Mesenchymal stem cell (in vitro differentiated cells and primary cell): ENCODE measurements around the gene RRP8.

ENCODE experiments used
- DNase-seq: peaks from one replicate; pipeline ENCODE4 v3.0.0-alpha.2; 2013
- H2AFZ ChIP-seq: one replicate; pipeline ENCODE4 v1.6.1; 2013; ENCODE audit warnings: low read depth, mild to moderate bottlenecking, control low read depth, inconsistent platforms, low read length, moderate library complexity
- H2AK5ac ChIP-seq: 2 replicates; pipeline ENCODE4 v1.6.1; 2013; ENCODE audit warnings: low read length, moderate library complexity, mild to moderate bottlenecking, inconsistent platforms; ENCODE audit not compliant: severe bottlenecking
- H2BK120ac ChIP-seq: one replicate; pipeline ENCODE4 v1.6.1; 2013; ENCODE audit warnings: low read depth, mild to moderate bottlenecking, inconsistent platforms, low read length, moderate library complexity
- H2BK12ac ChIP-seq, 2 experiments: one replicate each; pipeline ENCODE4 v1.6.1; 2013; ENCODE audit warnings: inconsistent platforms in 2 of 2, low read length in 2 of 2, mild to moderate bottlenecking in 2 of 2, moderate library complexity in 2 of 2, control low read depth in 1 of 2
- H2BK15ac ChIP-seq: one replicate; pipeline ENCODE4 v1.6.1; 2013; ENCODE audit warnings: mild to moderate bottlenecking, low read depth, inconsistent platforms; ENCODE audit not compliant: poor library complexity, severe bottlenecking
- H2BK5ac ChIP-seq: 2 replicates; pipeline ENCODE4 v1.6.1; 2013; ENCODE audit warnings: low read depth, mild to moderate bottlenecking, low read length, control low read depth, inconsistent platforms; ENCODE audit not compliant: poor library complexity, severe bottlenecking
- H3K14ac ChIP-seq, 2 experiments: one replicate each; pipeline ENCODE4 v1.6.1; 2013; ENCODE audit warnings: inconsistent platforms in 2 of 2, low read length in 2 of 2, control low read depth in 1 of 2, mild to moderate bottlenecking in 1 of 2, moderate library complexity in 1 of 2
- H3K18ac ChIP-seq, 2 experiments: one replicate each; pipeline ENCODE4 v1.6.1; 2013; ENCODE audit warnings: inconsistent platforms in 2 of 2, low read length in 2 of 2, control low read depth in 1 of 2, low read depth in 1 of 2, mild to moderate bottlenecking in 1 of 2
- H3K23ac ChIP-seq, 2 experiments: one replicate each; pipeline ENCODE4 v1.6.1; 2013; ENCODE audit warnings: inconsistent platforms in 2 of 2, low read length in 2 of 2, mild to moderate bottlenecking in 2 of 2, moderate library complexity in 2 of 2, control low read depth in 1 of 2
- H3K27ac ChIP-seq: 2 replicates; pipeline ENCODE4 v1.5.1; 2013; ENCODE audit warnings: mild to moderate bottlenecking, moderate library complexity, low read length, control low read depth, inconsistent platforms; ENCODE audit not compliant: poor library complexity, severe bottlenecking
- H3K27me3 ChIP-seq, 2 experiments: 2 replicates each; pipeline versions ENCODE4 v1.6.1 to v1.7.0; 2013; ENCODE audit warnings: low read length in 2 of 2, mild to moderate bottlenecking in 2 of 2, moderate library complexity in 2 of 2, control low read depth in 1 of 2, inconsistent platforms in 1 of 2; ENCODE audit not compliant: control insufficient read depth in 1 of 2, insufficient read depth in 1 of 2
- H3K36me3 ChIP-seq, 2 experiments: 2 replicates each; pipeline versions ENCODE4 v1.6.1 to v1.7.0; 2013; ENCODE audit warnings: low read length in 2 of 2, control low read depth in 1 of 2, inconsistent platforms in 1 of 2, low read depth in 1 of 2, mild to moderate bottlenecking in 1 of 2; ENCODE audit not compliant: insufficient read depth in 2 of 2, control insufficient read depth in 1 of 2
- H3K4ac ChIP-seq, 2 experiments: one replicate each; pipeline ENCODE4 v1.6.1; 2013; ENCODE audit warnings: inconsistent platforms in 2 of 2, low read length in 2 of 2, mild to moderate bottlenecking in 2 of 2, moderate library complexity in 2 of 2, control low read depth in 1 of 2, low read depth in 1 of 2
- H3K4me1 ChIP-seq: 2 replicates; pipeline ENCODE4 v1.6.1; 2013; ENCODE audit warnings: low read depth, low read length, control low read depth; ENCODE audit not compliant: control insufficient read depth, insufficient read depth
- H3K4me2 ChIP-seq: 2 replicates; pipeline ENCODE4 v1.6.1; 2013; ENCODE audit warnings: low read length, mild to moderate bottlenecking, inconsistent platforms; ENCODE audit not compliant: poor library complexity, severe bottlenecking
- H3K4me3 ChIP-seq, 2 experiments: 2 replicates each; pipeline versions ENCODE4 v1.5.1 to v1.7.0; 2013; ENCODE audit warnings: low read length in 2 of 2, mild to moderate bottlenecking in 2 of 2, control low read depth in 1 of 2, low read depth in 1 of 2; ENCODE audit not compliant: insufficient read depth in 1 of 2
- H3K79me1 ChIP-seq: replicated peaks from 2 replicates; pipeline ENCODE4 v1.6.1; 2013; ENCODE audit warnings: mild to moderate bottlenecking, control low read depth, low read length, inconsistent platforms; ENCODE audit not compliant: poor library complexity, severe bottlenecking
- H3K9ac ChIP-seq: 2 replicates; pipeline ENCODE4 v1.7.0; 2013; ENCODE audit warnings: mild to moderate bottlenecking, low read length, moderate library complexity
- H3K9me3 ChIP-seq: 2 replicates; pipeline ENCODE4 v1.7.0; 2013; ENCODE audit warnings: mild to moderate bottlenecking, low read length; ENCODE audit not compliant: control insufficient read depth
- H4K8ac ChIP-seq: one replicate; pipeline ENCODE4 v1.6.1; 2013; ENCODE audit warnings: inconsistent platforms, mild to moderate bottlenecking, low read length, moderate library complexity
- H4K91ac ChIP-seq: one replicate; pipeline ENCODE4 v1.6.1; 2013; ENCODE audit warnings: mild to moderate bottlenecking, low read length, inconsistent platforms
- WGBS: methylation state at CpG from one replicate; pipeline ENCODE4 v1.1.7; 2013; ENCODE audit warnings: mixed read lengths; 5-methylcytosine and 5-hydroxymethylcytosine counted together

RRP8 gene

GRCh38 chr11:6561288-6561687 lies 42.1 kb downstream of the RRP8 start:
- no peak overlapping the region for H3K27ac ChIP-seq

GRCh38 chr11:6559369-6559768 lies 44.0 kb downstream of the RRP8 start:
- Histone ChIP-seq H3K14ac (no peak overlapping the region), H2AK5ac (no peak overlapping the region), H2BK5ac (no peak overlapping the region), H3K9ac (no peak overlapping the region), H3K9me3 (no peaks in the 10 kb centered on the region), H4K8ac (no peak overlapping the region), H2BK12ac (no peak overlapping the region), H2AFZ (no peak overlapping the region), H2BK15ac (no peak overlapping the region), H3K4me2 (no peak overlapping the region), H2BK120ac (no peak overlapping the region), H3K4ac (no peak overlapping the region), H4K91ac (no peak overlapping the region), H3K18ac (no peak overlapping the region), H3K4me3 (no peak overlapping the region), H3K36me3 (peaks cover 16 to 60% of the 10 kb centered on the region in 2 experiments), H3K79me1 (no peaks in the 10 kb centered on the region), H3K23ac (no peak overlapping the region), H3K27me3 (no peaks in the 10 kb centered on the region), H3K4me1 (peaks cover 17% of the 10 kb centered on the region), H3K27ac (no peak overlapping the region)
- DNase-seq, result no peak
- WGBS, result 100% methylated on average over 1 of the region's 1 CpG

More at GRCh38 chr11:6561288-6561687, 42.1 kb downstream of the RRP8 start:
- H4K91ac ChIP-seq, result no peak overlapping the region
- H3K14ac ChIP-seq, result no peak overlapping the region
- H3K18ac ChIP-seq, result no peak overlapping the region
- no peaks in the 10 kb centered on the region for H3K79me1 ChIP-seq
- H3K9me3 ChIP-seq, result no peaks in the 10 kb centered on the region
- no peaks in the 10 kb centered on the region for H3K27me3 ChIP-seq
- H2BK15ac ChIP-seq, result no peak overlapping the region
- 92% methylated on average over 3 of the region's 3 CpGs for WGBS
- DNase-seq, result no peak
- peaks cover 18% of the 10 kb centered on the region for H3K4me1 ChIP-seq
- H2AK5ac ChIP-seq, result no peak overlapping the region
- peaks cover 16 to 68% of the 10 kb centered on the region in 2 experiments for H3K36me3 ChIP-seq
- no peak overlapping the region for H3K4ac ChIP-seq
- H3K9ac ChIP-seq, result no peak overlapping the region
- no peak overlapping the region for H3K4me2 ChIP-seq
- no peak overlapping the region for H3K4me3 ChIP-seq
- H2BK5ac ChIP-seq, result no peak overlapping the region
- H3K23ac ChIP-seq, result no peak overlapping the region
- H2BK12ac ChIP-seq, result no peak overlapping the region
- no peak overlapping the region for H2AFZ ChIP-seq
- no peak overlapping the region for H4K8ac ChIP-seq
- H2BK120ac ChIP-seq, result no peak overlapping the region

DNA sequence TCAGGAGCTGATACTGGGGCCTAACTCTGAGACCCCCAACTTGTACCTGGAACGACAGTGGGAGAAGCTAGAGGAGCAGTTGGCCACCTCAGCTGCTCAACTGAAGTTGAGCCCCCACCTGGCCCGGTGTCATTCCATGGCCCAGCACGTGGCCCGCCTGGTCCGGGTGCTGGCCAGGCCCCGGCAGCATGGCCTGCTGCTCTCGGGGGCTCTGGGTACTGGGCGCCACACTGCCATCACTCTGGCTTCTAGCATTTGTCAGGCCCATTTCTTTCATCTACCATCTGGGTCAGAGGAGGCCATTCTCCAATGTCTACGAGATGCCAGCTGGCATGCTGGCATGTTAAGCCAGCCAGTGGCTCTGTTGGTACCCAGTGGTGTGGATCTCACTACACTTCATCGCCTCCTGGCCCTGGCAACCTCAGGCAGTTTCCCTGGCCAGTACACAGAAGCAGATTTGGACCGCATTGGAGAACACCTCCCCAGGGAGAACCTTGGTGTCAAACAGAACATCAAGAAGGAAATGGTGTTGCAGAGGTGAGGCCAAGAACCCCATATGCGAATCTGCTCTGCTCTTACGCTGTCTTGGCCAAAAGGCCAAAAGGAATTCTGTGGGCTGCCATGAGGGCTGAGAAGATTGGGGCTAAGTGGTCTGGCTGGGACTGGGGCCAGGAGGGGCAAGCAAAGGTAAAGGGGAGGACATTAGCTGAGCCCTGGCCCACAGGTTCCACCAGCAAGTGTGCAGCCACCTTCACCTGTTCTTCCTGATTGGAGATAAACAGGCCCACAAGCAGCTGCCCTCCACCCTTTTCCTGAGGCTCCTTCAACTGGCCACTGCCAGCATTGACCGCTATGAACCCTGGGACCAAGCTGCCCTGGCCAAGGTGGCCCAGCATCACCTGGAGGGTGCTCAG lies 45.4 kb downstream of the RRP8 start:
- Histone ChIP-seq H3K23ac (no peak overlapping the region), H2AFZ (no peak overlapping the region), H3K27me3 (no peaks in the 10 kb centered on the region), H2BK15ac (no peak overlapping the region), H3K18ac (no peak overlapping the region), H3K14ac (no peak overlapping the region), H2BK12ac (no peak overlapping the region), H2BK5ac (no peak overlapping the region), H3K79me1 (no peaks in the 10 kb centered on the region), H3K9me3 (no peaks in the 10 kb centered on the region), H4K91ac (no peak overlapping the region), H2BK120ac (no peak overlapping the region), H3K9ac (no peak overlapping the region), H3K4me3 (no peak overlapping the region), H3K4me1 (peaks cover 12% of the 10 kb centered on the region), H3K27ac (no peak overlapping the region), H2AK5ac (no peak overlapping the region), H3K36me3 (peaks cover 13 to 47% of the 10 kb centered on the region in 2 experiments), H3K4me2 (no peak overlapping the region), H3K4ac (no peak overlapping the region), H4K8ac (no peak overlapping the region)
- DNase-seq, result no peak
- 95% methylated on average over 14 of the region's 14 CpGs for WGBS

DNA sequence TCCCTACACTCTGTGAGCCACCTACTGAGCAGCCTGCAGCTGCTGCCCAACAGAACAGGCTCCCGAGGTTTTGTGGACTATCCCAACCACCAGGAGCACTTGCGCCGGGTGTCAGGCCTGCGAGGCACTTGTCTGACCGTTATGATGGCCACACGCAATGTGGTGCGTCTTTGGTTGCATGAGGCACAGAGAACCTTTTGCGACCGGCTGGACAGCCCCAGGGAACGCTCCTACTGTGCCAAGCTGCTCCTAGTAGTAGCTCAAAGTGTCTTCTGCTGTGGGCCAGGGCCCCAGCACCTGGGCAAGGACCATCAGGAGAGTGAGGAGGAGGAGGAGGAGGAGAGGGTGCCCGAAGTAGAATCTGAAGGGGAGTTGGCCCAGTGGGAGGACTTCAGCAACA lies 46.4 kb downstream of the RRP8 start:
- Histone ChIP-seq H2BK120ac (no peak overlapping the region), H2AK5ac (no peak overlapping the region), H3K18ac (no peak overlapping the region), H2BK12ac (no peak overlapping the region), H2BK5ac (no peak overlapping the region), H3K14ac (no peak overlapping the region), H3K4ac (no peak overlapping the region), H3K4me3 (no peak overlapping the region), H3K9me3 (no peaks in the 10 kb centered on the region), H2BK15ac (no peak overlapping the region), H3K4me1 (peaks cover 9% of the 10 kb centered on the region), H3K9ac (no peak overlapping the region), H3K27ac (no peak overlapping the region), H3K4me2 (no peak overlapping the region), H4K8ac (no peak overlapping the region), H4K91ac (no peak overlapping the region), H2AFZ (no peak overlapping the region), H3K79me1 (no peaks in the 10 kb centered on the region), H3K36me3 (peaks cover 11 to 40% of the 10 kb centered on the region in 2 experiments), H3K27me3 (no peaks in the 10 kb centered on the region), H3K23ac (no peak overlapping the region)
- no peak for DNase-seq
- 97% methylated on average over 10 of the region's 11 CpGs for WGBS
